HepG2 (cell line): ENCODE measurements around the gene FAM120B. TPM values are rescaled to one million over a fixed set of nuclear protein-coding genes. Genes with fewer than 3 reads are reported as not detected.
A peak's percentile ranks its signal among the peaks of the same experiment; 100 is the strongest.

Experiments used
- ATF1 ChIP-seq: IDR thresholded peaks from 2 replicates; pipeline ENCODE4 v1.6.1; 2016; ENCODE audit warnings: mild to moderate bottlenecking, control low read depth
- CBFB ChIP-seq: sonication (generic); formaldehyde crosslinking; IDR thresholded peaks from 2 replicates; pipeline ENCODE4 v1.4.0; 2020; ENCODE audit warnings: missing genetic modification reagents
- ELF3 ChIP-seq: IDR thresholded peaks from 2 replicates; pipeline ENCODE4 v1.6.1; 2016; ENCODE audit warnings: missing genetic modification reagents, missing compliant biosample characterization
- KLF11 ChIP-seq: IDR thresholded peaks from 2 replicates; pipeline ENCODE4 v1.6.1; 2016; ENCODE audit warnings: missing compliant biosample characterization
- PHF5A ChIP-seq: IDR thresholded peaks from one replicate; pipeline ENCODE4 v1.6.1; 2018; ENCODE audit warnings: low read depth, missing genetic modification reagents; ENCODE audit not compliant: unreplicated experiment
- POGZ ChIP-seq: sonication (generic); formaldehyde crosslinking; IDR thresholded peaks from 2 replicates; pipeline ENCODE4 v1.4.0; 2020; ENCODE audit warnings: mild to moderate bottlenecking, missing genetic modification reagents
- SIX1 ChIP-seq: sonication (generic); formaldehyde crosslinking; IDR thresholded peaks from 2 replicates; pipeline ENCODE4 v1.4.0; 2020; ENCODE audit warnings: missing genetic modification reagents, borderline replicate concordance
- TARDBP ChIP-seq: sonication (generic); formaldehyde crosslinking; IDR thresholded peaks from 2 replicates; pipeline ENCODE4 v1.8.0; 2022; ENCODE audit warnings: mild to moderate bottlenecking, missing genetic modification reagents
- ZBTB7A ChIP-seq: sonication (generic); formaldehyde crosslinking; IDR thresholded peaks from 2 replicates; pipeline ENCODE4 v1.8.0; 2022; ENCODE audit warnings: mild to moderate bottlenecking, missing genetic modification reagents
- ZNF180 ChIP-seq: sonication (generic); formaldehyde crosslinking; IDR thresholded peaks from 2 replicates; pipeline ENCODE4 v1.4.0; 2020; ENCODE audit warnings: low read depth, missing genetic modification reagents, borderline replicate concordance
- ZNF530 ChIP-seq: sonication (generic); formaldehyde crosslinking; IDR thresholded peaks from 2 replicates; pipeline ENCODE4 v1.5.0; 2020; ENCODE audit warnings: low read depth, mild to moderate bottlenecking, missing genetic modification reagents
- ZSCAN21 ChIP-seq: sonication (generic); formaldehyde crosslinking; IDR thresholded peaks from 2 replicates; pipeline ENCODE4 v1.8.0; 2022; ENCODE audit warnings: mild to moderate bottlenecking, missing genetic modification reagents, moderate library complexity, borderline replicate concordance
- polyA plus RNA-seq, 8 experiments: library from polyadenylated mRNA; depleted of rRNA in 3 of 8; stranded (reverse) in 7 of 8; unstranded in 1 of 8; fragments of >200 nt; fragmentation: Illumina TruSeq in 4 of 8; extraction: Trizol in 4 of 8; gene quantifications; 2 replicates each; pipeline versions ENCODE4 v1.2.1 to v1.2.3, GENCODE V29; 2011 to 2016; ENCODE audit warnings: low read depth in 4 of 8, missing spikeins in 1 of 8, mixed read lengths in 1 of 8; ENCODE audit not compliant: insufficient read depth in 1 of 8
- total RNA-seq, 5 experiments: library from RNA; depleted of rRNA; stranded (reverse); fragments of >200 nt; fragmentation: Illumina TruSeq; extraction: Trizol; gene quantifications; 2 replicates each; pipeline ENCODE4 v1.2.3, GENCODE V29; 2016; ENCODE audit warnings: low read depth in 1 of 5
- TF ChIP-seq, protein P1 (sequence below), 2 experiments: IDR thresholded peaks; 2 replicates each; pipeline ENCODE4 v1.6.1; 2011 to 2012; ENCODE audit warnings: low read length in 2 of 2, borderline replicate concordance in 1 of 2, low read depth in 1 of 2, mild to moderate bottlenecking in 1 of 2, moderate library complexity in 1 of 2
- TF ChIP-seq, protein P2 (sequence below): conservative IDR thresholded peaks from 2 replicates; pipeline ENCODE4 v1.6.1; 2018; ENCODE audit warnings: missing genetic modification reagents
- TF ChIP-seq, protein P3 (sequence below): sonication (generic); formaldehyde crosslinking; IDR thresholded peaks from 2 replicates; pipeline ENCODE4 v1.4.0; 2020; ENCODE audit warnings: mild to moderate bottlenecking, missing genetic modification reagents
- TF ChIP-seq, protein P4 (sequence below): sonication (generic); formaldehyde crosslinking; IDR thresholded peaks from 2 replicates; pipeline ENCODE4 v1.5.0; 2020; ENCODE audit warnings: mild to moderate bottlenecking, missing genetic modification reagents, borderline replicate concordance
- TF ChIP-seq, protein P5 (sequence below): sonication (generic); formaldehyde crosslinking; IDR thresholded peaks from 2 replicates; pipeline ENCODE4 v1.9.0; 2021; ENCODE audit warnings: missing genetic modification reagents, mild to moderate bottlenecking, borderline replicate concordance

The FAM120B gene
- total and polyA plus RNA-seq, 2 of the 13 experiments (the other 11 are each of a cell fraction or from before 2014, with no cell fraction given): 9.2 to 10.7 TPM

DNA sequence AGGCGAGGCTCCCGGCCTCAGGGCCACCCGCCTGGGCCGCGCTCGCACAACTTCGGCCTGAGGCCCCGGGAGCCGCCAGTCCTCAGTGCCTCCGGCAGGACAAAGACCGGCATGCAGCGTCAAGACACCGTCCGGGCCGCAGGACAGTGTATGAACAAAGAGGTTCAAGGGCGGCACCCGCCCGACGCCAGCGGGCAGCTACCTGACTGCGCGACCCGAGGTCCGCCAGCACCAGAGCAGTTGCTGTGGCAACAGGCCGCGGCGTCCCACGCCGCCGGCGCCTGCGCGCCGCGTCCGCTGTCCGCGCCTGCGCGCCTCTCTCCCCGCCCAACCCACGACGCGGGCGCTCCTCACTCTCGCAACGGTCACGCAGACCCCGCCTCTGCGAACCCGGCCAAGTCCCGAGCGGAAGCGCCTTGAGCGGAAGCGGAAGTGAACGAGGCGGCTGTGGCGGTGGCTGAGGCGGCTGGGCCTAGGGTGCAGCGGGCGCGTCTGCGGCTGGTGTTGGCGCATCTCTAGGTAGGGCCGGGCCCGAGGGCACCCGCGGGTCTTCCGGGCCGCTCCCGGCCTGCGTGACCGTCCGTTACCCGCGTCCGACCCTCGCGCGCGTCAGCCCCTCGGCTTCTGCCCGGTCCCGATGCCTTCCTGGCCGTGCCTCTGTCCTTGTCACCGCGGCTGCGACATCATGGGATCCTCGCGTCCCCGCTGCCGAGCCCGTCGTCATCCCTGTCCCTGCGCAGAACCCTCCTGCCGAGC lies at the start of gene FAM120B (continued):
- TF ChIP-seq, protein P1, sequence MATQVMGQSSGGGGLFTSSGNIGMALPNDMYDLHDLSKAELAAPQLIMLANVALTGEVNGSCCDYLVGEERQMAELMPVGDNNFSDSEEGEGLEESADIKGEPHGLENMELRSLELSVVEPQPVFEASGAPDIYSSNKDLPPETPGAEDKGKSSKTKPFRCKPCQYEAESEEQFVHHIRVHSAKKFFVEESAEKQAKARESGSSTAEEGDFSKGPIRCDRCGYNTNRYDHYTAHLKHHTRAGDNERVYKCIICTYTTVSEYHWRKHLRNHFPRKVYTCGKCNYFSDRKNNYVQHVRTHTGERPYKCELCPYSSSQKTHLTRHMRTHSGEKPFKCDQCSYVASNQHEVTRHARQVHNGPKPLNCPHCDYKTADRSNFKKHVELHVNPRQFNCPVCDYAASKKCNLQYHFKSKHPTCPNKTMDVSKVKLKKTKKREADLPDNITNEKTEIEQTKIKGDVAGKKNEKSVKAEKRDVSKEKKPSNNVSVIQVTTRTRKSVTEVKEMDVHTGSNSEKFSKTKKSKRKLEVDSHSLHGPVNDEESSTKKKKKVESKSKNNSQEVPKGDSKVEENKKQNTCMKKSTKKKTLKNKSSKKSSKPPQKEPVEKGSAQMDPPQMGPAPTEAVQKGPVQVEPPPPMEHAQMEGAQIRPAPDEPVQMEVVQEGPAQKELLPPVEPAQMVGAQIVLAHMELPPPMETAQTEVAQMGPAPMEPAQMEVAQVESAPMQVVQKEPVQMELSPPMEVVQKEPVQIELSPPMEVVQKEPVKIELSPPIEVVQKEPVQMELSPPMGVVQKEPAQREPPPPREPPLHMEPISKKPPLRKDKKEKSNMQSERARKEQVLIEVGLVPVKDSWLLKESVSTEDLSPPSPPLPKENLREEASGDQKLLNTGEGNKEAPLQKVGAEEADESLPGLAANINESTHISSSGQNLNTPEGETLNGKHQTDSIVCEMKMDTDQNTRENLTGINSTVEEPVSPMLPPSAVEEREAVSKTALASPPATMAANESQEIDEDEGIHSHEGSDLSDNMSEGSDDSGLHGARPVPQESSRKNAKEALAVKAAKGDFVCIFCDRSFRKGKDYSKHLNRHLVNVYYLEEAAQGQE (IDR thresholded peaks at IDR 0.05; ENCODE audit: borderline replicate concordance in 1 of 2, low read depth in 1 of 2, low read length in 2 of 2): no peak
- TF ChIP-seq CBFB (CRISPR knock-in tag): peak; percentile 64; the same call in 1 of the 2 replicates
- TF ChIP-seq, protein P2, sequence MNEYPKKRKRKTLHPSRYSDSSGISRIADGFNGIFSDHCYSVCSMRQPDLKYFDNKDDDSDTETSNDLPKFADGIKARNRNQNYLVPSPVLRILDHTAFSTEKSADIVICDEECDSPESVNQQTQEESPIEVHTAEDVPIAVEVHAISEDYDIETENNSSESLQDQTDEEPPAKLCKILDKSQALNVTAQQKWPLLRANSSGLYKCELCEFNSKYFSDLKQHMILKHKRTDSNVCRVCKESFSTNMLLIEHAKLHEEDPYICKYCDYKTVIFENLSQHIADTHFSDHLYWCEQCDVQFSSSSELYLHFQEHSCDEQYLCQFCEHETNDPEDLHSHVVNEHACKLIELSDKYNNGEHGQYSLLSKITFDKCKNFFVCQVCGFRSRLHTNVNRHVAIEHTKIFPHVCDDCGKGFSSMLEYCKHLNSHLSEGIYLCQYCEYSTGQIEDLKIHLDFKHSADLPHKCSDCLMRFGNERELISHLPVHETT (CRISPR knock-in tag): peak; percentile 32
- TF ChIP-seq ZNF530 (CRISPR knock-in tag): no peak
- peak; percentile 90 for TF ChIP-seq POGZ (CRISPR knock-in tag)
- TF ChIP-seq, protein P3, sequence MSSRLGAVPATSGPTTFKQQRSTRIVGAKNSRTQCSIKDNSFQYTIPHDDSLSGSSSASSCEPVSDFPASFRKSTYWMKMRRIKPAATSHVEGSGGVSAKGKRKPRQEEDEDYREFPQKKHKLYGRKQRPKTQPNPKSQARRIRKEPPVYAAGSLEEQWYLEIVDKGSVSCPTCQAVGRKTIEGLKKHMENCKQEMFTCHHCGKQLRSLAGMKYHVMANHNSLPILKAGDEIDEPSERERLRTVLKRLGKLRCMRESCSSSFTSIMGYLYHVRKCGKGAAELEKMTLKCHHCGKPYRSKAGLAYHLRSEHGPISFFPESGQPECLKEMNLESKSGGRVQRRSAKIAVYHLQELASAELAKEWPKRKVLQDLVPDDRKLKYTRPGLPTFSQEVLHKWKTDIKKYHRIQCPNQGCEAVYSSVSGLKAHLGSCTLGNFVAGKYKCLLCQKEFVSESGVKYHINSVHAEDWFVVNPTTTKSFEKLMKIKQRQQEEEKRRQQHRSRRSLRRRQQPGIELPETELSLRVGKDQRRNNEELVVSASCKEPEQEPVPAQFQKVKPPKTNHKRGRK (CRISPR knock-in tag): no peak
- TF ChIP-seq ATF1 (CRISPR knock-in tag): no peak
- TF ChIP-seq, protein P4, sequence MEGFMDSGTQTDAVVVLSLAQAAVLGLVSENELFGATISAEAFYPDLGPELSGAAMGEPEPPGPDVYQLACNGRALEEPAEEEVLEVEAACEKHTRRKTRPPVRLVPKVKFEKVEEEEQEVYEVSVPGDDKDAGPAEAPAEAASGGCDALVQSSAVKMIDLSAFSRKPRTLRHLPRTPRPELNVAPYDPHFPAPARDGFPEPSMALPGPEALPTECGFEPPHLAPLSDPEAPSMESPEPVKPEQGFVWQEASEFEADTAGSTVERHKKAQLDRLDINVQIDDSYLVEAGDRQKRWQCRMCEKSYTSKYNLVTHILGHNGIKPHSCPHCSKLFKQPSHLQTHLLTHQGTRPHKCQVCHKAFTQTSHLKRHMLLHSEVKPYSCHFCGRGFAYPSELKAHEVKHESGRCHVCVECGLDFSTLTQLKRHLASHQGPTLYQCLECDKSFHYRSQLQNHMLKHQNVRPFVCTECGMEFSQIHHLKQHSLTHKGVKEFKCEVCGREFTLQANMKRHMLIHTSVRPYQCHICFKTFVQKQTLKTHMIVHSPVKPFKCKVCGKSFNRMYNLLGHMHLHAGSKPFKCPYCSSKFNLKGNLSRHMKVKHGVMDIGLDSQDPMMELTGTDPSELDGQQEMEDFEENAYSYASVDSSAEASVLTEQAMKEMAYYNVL (CRISPR knock-in tag): peak; percentile 80; the same call in 1 of the 2 replicates
- TF ChIP-seq SIX1 (CRISPR knock-in tag): no peak
- TF ChIP-seq ZNF180 (CRISPR knock-in tag): peak; percentile 64; the same call in 1 of the 2 replicates
- peak; percentile 55; the same call in 1 of the 2 replicates for TF ChIP-seq TARDBP (CRISPR knock-in tag)
- peak; percentile 88; the same call in 1 of the 2 replicates for TF ChIP-seq ZSCAN21
- 0 out of 2 replicates have a peak, but pooled peaks have one; percentile 41 for TF ChIP-seq KLF11 (CRISPR knock-in tag)
- TF ChIP-seq ZBTB7A: 0 out of 2 replicates have a peak, but pooled peaks have one; percentile 5
- TF ChIP-seq ELF3 (CRISPR knock-in tag): peak; percentile 86
- TF ChIP-seq PHF5A (CRISPR knock-in tag): peak; percentile 85
- TF ChIP-seq, protein P5, sequence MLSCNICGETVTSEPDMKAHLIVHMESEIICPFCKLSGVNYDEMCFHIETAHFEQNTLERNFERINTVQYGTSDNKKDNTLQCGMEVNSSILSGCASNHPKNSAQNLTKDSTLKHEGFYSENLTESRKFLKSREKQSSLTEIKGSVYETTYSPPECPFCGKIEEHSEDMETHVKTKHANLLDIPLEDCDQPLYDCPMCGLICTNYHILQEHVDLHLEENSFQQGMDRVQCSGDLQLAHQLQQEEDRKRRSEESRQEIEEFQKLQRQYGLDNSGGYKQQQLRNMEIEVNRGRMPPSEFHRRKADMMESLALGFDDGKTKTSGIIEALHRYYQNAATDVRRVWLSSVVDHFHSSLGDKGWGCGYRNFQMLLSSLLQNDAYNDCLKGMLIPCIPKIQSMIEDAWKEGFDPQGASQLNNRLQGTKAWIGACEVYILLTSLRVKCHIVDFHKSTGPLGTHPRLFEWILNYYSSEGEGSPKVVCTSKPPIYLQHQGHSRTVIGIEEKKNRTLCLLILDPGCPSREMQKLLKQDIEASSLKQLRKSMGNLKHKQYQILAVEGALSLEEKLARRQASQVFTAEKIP (CRISPR knock-in tag): no peak
